ENCODE results near the gene EIF3F.

DNA sequence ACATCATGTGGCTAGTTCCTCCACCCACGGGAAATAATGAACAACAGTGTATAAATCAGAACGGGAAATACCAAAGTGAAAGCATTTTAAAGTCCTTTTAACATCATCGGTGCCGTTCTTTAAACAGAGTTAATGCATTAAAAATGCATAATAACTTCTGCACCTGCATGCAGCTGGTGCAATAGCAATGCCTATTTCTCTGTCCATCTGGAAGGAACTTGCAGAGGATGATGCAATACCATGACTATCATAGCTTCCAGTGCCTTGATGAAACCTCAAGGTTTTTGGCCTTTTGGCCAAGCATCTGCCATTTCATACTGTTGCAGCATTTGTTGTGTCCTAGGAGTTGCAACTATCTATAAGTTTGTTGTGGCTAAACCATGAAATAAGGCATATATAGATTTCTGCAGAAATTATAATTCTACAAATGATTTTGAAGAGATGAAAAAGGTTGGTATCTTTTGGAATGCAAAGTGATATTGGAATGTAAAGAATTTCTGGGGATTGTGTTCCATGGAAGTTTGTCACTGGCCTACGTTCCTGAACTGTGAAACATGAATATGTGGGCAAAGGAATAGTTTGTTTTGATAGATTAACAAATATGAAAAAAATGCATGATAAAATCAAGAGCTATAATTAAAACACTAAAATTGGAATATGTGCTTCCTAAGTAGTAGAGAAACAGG is 9.8 kb upstream of the EIF3F start:
- no peak for TF ChIP-seq CTCF (IDR thresholded peaks at IDR 0.05; ENCODE audit: control extremely low read depth in 1 of 3, insufficient read depth in 1 of 3, low read depth in 1 of 3, low read length in 3 of 3)
- TF ChIP-seq, protein P1, sequence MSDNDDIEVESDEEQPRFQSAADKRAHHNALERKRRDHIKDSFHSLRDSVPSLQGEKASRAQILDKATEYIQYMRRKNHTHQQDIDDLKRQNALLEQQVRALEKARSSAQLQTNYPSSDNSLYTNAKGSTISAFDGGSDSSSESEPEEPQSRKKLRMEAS (IDR thresholded peaks at IDR 0.05), result no peak

Data from H1 (cell line).